Omental fat pad (tissue), 4 donors: ENCODE results near the gene SHB. TPM values are rescaled to one million over a fixed set of nuclear protein-coding genes. Genes with fewer than 3 reads are reported as not detected.

Experiments used
- ATAC-seq: fragments of 150-250 bp; one replicate; pipeline ENCODE4 v1.9.1; 2016; ENCODE audit warnings: mild to moderate bottlenecking, moderate library complexity; ENCODE audit not compliant: low FRiP score
- DNase-seq: peaks from one replicate; pipeline ENCODE4 v3.0.0-alpha.2; 2019; ENCODE audit warnings: low spot score
- total RNA-seq, 4 donors: library from RNA; depleted of rRNA; stranded (reverse); fragments of >200 nt; gene quantifications; one replicate each; pipeline ENCODE4 v1.1.0, GENCODE V29; 2016
- TF ChIP-seq, protein P1 (sequence below), 3 donors: fragments of 450-650 bp; IDR thresholded peaks; one replicate each; pipeline ENCODE4 v1.5.1; 2016 to 2017; ENCODE audit warnings: antibody characterized with exemption in 3 of 3, mild to moderate bottlenecking in 3 of 3, moderate library complexity in 2 of 3

The SHB gene
- total RNA-seq, 4 donors from 2014 or later, result 10.4 to 61.6 (median 20.7) TPM

GRCh38 chr9:38012767-38013450 is 56.1 kb downstream of the SHB start:
- TF ChIP-seq, protein P1, sequence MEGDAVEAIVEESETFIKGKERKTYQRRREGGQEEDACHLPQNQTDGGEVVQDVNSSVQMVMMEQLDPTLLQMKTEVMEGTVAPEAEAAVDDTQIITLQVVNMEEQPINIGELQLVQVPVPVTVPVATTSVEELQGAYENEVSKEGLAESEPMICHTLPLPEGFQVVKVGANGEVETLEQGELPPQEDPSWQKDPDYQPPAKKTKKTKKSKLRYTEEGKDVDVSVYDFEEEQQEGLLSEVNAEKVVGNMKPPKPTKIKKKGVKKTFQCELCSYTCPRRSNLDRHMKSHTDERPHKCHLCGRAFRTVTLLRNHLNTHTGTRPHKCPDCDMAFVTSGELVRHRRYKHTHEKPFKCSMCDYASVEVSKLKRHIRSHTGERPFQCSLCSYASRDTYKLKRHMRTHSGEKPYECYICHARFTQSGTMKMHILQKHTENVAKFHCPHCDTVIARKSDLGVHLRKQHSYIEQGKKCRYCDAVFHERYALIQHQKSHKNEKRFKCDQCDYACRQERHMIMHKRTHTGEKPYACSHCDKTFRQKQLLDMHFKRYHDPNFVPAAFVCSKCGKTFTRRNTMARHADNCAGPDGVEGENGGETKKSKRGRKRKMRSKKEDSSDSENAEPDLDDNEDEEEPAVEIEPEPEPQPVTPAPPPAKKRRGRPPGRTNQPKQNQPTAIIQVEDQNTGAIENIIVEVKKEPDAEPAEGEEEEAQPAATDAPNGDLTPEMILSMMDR (IDR thresholded peaks at IDR 0.05), result no peak
- ATAC-seq, result no peak
- DNase-seq, result no peak

DNA sequence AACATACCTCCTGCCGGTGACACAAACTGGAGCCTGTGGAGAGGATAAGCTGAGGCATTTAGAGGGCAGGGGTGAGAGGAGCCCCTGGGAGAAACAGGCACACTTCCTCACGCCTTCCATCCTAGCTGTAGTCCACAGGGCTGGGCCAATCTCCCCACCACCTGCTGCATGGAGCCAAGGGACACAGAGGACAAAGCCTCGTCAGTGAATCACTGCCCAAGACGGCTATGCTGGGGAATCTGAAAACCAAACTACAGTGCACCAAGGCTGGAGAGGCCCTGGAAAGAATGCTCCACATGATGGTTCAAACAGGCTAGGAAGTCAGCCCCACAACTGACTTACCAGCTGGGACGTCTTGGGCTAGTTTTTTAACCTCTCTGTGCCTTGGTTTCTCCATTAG is 57.0 kb downstream of the SHB start:
- TF ChIP-seq, protein P1 (IDR thresholded peaks at IDR 0.05), result no peak
- no peak for DNase-seq
- ATAC-seq, result no peak

DNA sequence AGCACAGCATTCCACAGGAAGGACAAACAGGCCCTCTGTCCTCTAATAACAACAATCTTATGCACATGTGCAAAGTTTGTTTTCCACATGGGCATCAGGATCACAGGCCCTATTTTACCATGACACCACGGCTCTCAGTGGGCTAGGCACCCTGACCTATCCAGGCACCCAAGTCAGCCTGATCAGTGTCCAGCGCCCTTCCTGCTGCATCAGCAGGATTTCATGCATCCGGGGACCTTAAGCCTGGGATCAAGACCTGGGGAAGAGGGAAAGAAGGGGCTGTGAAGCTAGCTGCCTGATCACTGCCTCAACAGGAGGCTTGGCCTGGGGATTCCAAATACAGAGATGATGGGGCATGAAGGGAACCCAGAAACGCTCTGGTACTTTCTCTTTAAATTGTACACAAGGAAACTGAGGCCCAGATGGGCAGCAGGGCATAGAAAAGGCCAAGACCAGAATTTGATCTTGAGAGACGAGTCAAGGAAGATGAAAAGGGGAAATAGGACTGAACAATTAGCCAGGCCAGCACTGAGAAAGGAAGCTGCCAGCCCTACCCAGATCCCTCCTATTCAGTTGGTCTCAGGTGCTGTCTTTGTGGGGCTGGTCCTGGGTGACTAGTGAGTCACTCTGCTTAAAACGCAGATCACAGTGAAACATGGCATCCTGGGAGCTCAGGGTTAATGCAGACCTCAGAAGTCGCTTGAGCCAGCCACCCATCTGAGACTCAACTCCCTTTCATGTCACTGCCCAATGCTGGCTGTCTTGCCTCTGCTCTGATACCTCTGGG is 57.9 kb downstream of the SHB start:
- DNase-seq (no peak), ATAC-seq (no peak)
- TF ChIP-seq, protein P1 (IDR thresholded peaks at IDR 0.05), result no peak

DNA sequence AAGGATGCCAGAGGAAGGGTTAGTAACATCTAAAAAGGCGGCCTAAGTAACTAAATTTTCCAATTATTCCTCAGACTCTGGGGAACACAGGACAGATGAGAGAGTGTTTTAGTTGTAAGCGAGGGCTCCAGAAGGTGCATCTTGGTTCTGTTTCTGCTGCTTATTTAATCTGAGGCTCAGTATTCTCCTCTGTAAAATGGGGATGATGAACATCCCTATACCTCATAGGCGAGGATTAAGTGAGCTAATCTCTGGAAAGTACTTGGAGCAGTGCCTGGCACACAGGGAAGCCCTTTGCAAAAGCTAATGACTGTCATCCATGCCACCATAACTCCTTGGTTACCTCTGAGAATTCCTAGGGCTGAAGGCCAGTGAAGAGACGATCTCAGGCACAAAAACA is 59.0 kb downstream of the SHB start:
- DNase-seq (no peak), ATAC-seq (no peak)
- TF ChIP-seq, protein P1 (IDR thresholded peaks at IDR 0.05), result no peak

DNA sequence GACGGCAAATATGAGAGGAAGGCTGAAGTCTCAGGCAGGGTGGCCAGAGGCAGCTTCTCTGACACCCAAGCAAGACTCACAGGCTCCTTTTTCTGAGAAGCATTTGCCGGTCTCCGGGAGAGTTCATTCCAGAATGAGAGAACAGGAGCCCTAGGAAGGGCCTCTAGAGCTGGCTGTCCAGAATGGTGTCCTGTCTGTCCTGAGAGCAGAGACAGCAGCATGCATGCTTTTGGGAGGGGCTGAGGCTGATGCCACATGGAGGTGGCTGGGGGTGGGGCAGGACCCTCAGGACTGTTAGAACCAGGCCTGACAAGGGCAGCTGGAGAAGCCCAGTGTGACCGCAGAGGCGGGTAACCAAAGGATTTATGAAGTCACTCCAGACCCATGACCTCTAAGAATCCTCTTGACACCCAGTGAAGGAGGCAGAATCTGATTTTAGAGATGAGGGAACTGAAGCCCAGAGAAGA is 60.0 kb downstream of the SHB start:
- DNase-seq (no peak), ATAC-seq (no peak)
- TF ChIP-seq, protein P1 (IDR thresholded peaks at IDR 0.05), result no peak

DNA sequence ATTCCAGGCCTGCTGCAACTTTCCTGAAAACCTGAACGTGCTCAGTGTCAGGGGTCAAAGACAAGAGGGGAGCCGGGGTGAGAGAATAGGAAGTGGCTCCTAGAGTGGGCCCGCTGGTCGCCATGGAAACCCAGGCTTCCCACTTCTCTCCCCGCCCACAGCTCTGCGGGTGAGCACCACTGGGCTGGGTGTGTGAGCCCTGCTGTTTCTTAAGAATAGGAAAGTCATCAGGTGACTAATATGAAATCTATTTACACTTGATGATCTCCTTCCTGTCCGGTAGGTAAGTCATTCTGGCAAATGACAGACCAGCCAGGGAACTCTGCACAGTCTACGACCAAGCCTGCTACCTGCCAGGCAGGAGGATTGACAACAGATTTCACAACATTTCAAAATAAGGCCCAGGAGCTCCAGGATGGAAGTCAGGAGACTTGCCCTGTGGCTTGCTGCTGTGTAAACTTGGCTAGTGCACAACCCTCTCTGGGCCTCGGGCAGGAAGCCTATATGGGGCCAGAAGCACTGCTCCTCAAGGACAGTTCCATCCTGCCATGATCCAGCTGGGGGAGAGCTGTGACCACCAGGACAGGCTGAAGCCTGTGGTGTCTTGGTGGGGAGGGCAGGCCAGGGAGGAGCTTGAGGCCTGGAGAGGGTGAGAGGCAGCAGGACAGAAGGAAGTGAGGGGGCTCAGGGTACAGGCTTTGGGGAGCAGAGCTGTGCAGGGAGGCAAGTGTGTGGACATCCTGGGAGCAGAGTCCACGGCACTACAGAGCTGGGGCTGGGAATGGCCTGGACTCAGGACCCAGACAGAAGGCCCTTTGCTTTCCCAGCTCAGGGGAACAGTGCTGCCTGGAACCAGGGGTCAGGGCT is 60.6 kb downstream of the SHB start:
- TF ChIP-seq, protein P1 (IDR thresholded peaks at IDR 0.05), result no peak
- DNase-seq, result no peak
- ATAC-seq, result peak; percentile 82
